Right lobe of liver (tissue), 6 donors: ENCODE measurements around the gene OXER1. TPM values are rescaled to one million over a fixed set of nuclear protein-coding genes. Genes with fewer than 3 reads are reported as not detected.

Experiments used
- ATAC-seq, 4 donors: fragments of 200-7000 bp; cut with Tn5 transposase; one replicate each; pipeline ENCODE4 v1.9.1; 2020; ENCODE audit warnings: mild to moderate bottlenecking in 4 of 4, moderate library complexity in 4 of 4
- DNase-seq, 3 donors: peaks; one replicate each; pipeline ENCODE4 v3.0.0-alpha.2; 2020
- H3K27ac ChIP-seq, 3 donors: fragments of 200-600 bp; one replicate each; pipeline ENCODE4 v1.8.0; 2022
- H3K27me3 ChIP-seq, 2 donors: fragments of 200-600 bp; one replicate each; pipeline ENCODE4 v1.8.0; 2022
- H3K36me3 ChIP-seq, 4 donors: fragments of 200-600 bp; sonication (generic) in 1 of 4; one replicate each; pipeline versions ENCODE4 v1.5.1 to v1.8.0; 2017 to 2022; ENCODE audit warnings: control low read depth in 1 of 4
- H3K4me1 ChIP-seq, 4 donors: fragments of 200-600 bp; sonication (generic) in 1 of 4; one replicate each; pipeline versions ENCODE4 v1.5.1 to v1.8.0; 2017 to 2022; ENCODE audit warnings: control low read depth in 1 of 4
- H3K4me3 ChIP-seq, 3 donors: fragments of 200-600 bp; one replicate each; pipeline ENCODE4 v1.8.0; 2022
- H3K9me3 ChIP-seq, 4 donors: fragments of 200-600 bp; sonication (generic) in 1 of 4; one replicate each; pipeline versions ENCODE4 v1.5.1 to v1.8.0; 2017 to 2022; ENCODE audit warnings: control low read depth in 1 of 4
- POLR2A ChIP-seq: fragments of 450-650 bp; IDR thresholded peaks from one replicate; pipeline ENCODE4 v1.6.1; 2017; ENCODE audit warnings: antibody characterized with exemption, mild to moderate bottlenecking
- WGBS: methylation state at CpG from one replicate; pipeline ENCODE4 v1.1.6; 2018; ENCODE audit warnings: low coverage, low lambda C conversion rate; ENCODE audit not compliant: insufficient coverage; ENCODE audit errors: missing lambda C conversion rate; 5-methylcytosine and 5-hydroxymethylcytosine counted together
- intact Hi-C, 2 donors: fragments of 100-400 bp; cut with DNase I; formaldehyde crosslinking; loops; one replicate each; pipeline versions ENCODE4 v1.11.2 to v1.14.1; 2022
- small RNA-seq, 2 experiments: library from RNA; depleted of rRNA; stranded (forward); fragments of <200 nt; gene quantifications; one replicate each; pipeline ENCODE3, GENCODE V24; 2016
- total RNA-seq, 6 experiments: library from RNA; depleted of rRNA in 2 of 6; stranded (reverse); fragments of >200 nt in 2 of 6; fragmentation: NEBNext Ultra II Directional in 3 of 6; extraction: Animal tissue kit (Norgen Biotek cat#: 25700) in 3 of 6; gene quantifications; one replicate each; pipeline versions ENCODE4 v1.1.0 to v1.2.4, GENCODE V29; 2016 to 2023
- TF ChIP-seq, protein P1 (sequence below), 4 donors: fragments of 200-600 bp in 3 of 4; fragments of 450-650 bp in 1 of 4; IDR thresholded peaks; one replicate each; pipeline versions ENCODE4 v1.5.1 to v1.8.0; 2016 to 2022; ENCODE audit warnings: antibody characterized with exemption in 4 of 4, mild to moderate bottlenecking in 2 of 4
- donor health status: DM: no; HTN: yes; CAD: no.
- donor health status: DM: no; HTN: no; CAD: no.
- donor health status: DM: no; HTN: no; CAD: no.
- donor health status: DM: no; HTN: yes; CAD: no.
- donor health status: DM: no; HTN: yes; CAD: no.

OXER1 gene
- total RNA-seq, 6 experiments from 2014 or later = 5.3 to 29.4 (median 10.7) TPM

DNA sequence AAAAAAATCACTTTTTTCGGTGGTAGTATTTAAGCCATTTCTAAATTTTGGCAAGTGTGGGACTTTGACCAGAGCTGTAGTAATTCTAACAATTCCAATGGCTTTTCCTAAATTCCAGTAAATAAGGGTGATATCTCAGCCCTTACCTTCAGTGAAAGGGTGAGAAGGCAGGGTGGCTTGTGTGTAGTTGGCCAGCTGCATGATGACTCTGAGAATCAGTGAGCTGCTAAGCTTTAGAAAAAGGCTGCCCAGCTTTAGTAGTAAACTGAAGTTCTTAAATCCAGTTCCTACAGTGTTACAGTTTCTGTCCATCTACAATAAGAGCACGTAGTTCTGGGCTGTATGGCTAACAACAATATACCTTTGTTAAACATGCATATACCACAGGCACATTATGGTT lies 42.0 kb downstream of the OXER1 start:
- ATAC-seq (no peak), DNase-seq (no peak)
- WGBS = 75% methylated on average over 2 of the region's 2 CpGs
- no peaks in the 10 kb centered on the region for H3K4me1 ChIP-seq
- intact Hi-C loops = no loop called here
- H3K27ac ChIP-seq = no peak overlapping the region
- H3K9me3 ChIP-seq = no peaks in the 10 kb centered on the region
- no peaks in the 10 kb centered on the region for H3K27me3 ChIP-seq
- no peaks in the 10 kb centered on the region for H3K36me3 ChIP-seq
- no peak for TF ChIP-seq POLR2A
- TF ChIP-seq, protein P1, sequence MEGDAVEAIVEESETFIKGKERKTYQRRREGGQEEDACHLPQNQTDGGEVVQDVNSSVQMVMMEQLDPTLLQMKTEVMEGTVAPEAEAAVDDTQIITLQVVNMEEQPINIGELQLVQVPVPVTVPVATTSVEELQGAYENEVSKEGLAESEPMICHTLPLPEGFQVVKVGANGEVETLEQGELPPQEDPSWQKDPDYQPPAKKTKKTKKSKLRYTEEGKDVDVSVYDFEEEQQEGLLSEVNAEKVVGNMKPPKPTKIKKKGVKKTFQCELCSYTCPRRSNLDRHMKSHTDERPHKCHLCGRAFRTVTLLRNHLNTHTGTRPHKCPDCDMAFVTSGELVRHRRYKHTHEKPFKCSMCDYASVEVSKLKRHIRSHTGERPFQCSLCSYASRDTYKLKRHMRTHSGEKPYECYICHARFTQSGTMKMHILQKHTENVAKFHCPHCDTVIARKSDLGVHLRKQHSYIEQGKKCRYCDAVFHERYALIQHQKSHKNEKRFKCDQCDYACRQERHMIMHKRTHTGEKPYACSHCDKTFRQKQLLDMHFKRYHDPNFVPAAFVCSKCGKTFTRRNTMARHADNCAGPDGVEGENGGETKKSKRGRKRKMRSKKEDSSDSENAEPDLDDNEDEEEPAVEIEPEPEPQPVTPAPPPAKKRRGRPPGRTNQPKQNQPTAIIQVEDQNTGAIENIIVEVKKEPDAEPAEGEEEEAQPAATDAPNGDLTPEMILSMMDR (IDR thresholded peaks at IDR 0.05) = no peak
- no peak overlapping the region for H3K4me3 ChIP-seq

DNA sequence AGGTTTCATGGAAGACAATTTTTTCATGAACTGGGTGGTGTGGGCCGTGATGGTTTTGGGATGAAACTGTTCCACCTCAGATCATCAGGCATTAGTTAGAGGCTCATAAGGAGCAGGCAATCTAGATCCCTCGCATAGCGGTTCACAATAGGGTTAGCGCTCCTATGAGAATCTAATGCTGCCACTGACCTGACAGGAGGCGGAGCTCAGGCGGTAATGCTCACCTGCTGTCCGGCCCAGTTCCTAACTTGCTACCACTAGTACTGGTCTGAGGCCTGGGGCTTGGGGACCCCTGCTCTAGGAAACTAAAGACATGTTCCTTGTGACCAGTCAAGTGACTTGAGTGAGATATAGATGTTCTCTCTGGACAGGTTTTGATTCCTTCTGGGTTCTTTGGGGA lies 49.2 kb downstream of the OXER1 start:
- Histone ChIP-seq H3K27ac (no peak overlapping the region), H3K4me3 (no peak overlapping the region), H3K4me1 (no peaks in the 10 kb centered on the region), H3K36me3 (no peaks in the 10 kb centered on the region), H3K27me3 (no peaks in the 10 kb centered on the region), H3K9me3 (no peaks in the 10 kb centered on the region)
- DNase-seq (no peak), ATAC-seq (no peak)
- intact Hi-C loops = no loop called here
- 96% methylated on average over 4 of the region's 7 CpGs for WGBS
- no peak for TF ChIP-seq POLR2A
- TF ChIP-seq, protein P1 (IDR thresholded peaks at IDR 0.05) = no peak

DNA sequence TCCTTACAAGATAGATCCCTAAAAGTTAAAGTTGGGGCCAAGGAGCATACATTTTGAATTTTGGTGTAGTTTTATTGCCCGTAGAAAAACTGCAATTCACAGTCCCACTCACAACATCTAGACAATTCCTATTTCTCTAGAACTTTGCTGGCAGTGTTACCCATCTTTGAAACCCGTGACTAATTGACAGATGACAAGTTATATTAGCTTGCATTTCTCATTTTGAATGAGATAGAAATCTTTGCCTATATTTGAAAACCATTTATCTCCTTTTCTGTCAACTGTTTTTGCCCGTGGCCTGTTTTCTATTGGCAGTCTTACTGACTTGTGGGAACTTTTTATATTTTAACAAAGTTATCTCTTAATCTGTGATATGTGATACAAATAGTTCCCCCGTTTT lies 50.0 kb downstream of the OXER1 start:
- DNase-seq (no peak), ATAC-seq (no peak)
- Histone ChIP-seq H3K9me3 (no peaks in the 10 kb centered on the region), H3K27me3 (no peaks in the 10 kb centered on the region), H3K27ac (no peak overlapping the region), H3K36me3 (peaks cover 0 to 4% (median 0%) of the 10 kb centered on the region in 4 donors), H3K4me1 (no peaks in the 10 kb centered on the region), H3K4me3 (no peak overlapping the region)
- intact Hi-C loops = no loop called here
- no peak for TF ChIP-seq POLR2A
- TF ChIP-seq, protein P1 (IDR thresholded peaks at IDR 0.05) = no peak
- WGBS = 74% methylated on average over 4 of the region's 4 CpGs

DNA sequence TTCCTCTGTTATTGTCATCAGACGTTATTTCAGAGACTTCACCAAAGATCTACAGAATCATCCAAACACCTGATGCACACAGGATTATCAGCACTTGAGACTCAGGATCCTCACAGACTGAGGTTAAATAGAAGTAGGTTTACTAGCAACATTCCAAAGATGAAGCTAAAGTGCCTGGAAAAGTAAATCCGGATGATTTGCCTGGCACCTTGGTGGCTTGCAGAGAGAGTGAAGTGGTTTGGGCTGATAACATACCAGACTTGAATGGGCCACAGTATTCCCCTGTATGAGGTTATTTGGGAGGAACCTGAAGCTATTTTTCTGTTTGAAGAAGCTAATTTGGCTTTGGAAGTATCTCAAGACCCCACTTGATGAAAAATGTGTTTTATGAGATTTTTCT lies 51.0 kb downstream of the OXER1 start:
- TF ChIP-seq, protein P1 (IDR thresholded peaks at IDR 0.05) = no peak
- no peak for TF ChIP-seq POLR2A
- intact Hi-C loops = no loop called here
- H3K9me3 ChIP-seq = no peaks in the 10 kb centered on the region
- peaks cover 0 to 4% (median 0%) of the 10 kb centered on the region in 4 donors for H3K36me3 ChIP-seq
- H3K4me1 ChIP-seq = no peaks in the 10 kb centered on the region
- no peaks in the 10 kb centered on the region for H3K27me3 ChIP-seq
- no peak for ATAC-seq
- H3K27ac ChIP-seq = no peak overlapping the region
- H3K4me3 ChIP-seq = no peak overlapping the region
- 97% methylated on average over 2 of the region's 2 CpGs for WGBS
- DNase-seq = no peak

Small RNA genes within 50 kb of the gene (small RNA-seq; reads per million reads assigned to genes)
- 0 reads per million in 2 experiments for gene RNU6-137P

Other genes with a start within 250 kb of the OXER1 start
- 10 to 100 TPM in 4 of 6 experiments, 1 to 10 TPM in 2; 6.3 to 13.0 (median 11.4) TPM for gene MTA3, start 195.5 kb downstream of the OXER1 start, total RNA-seq
- gene HAAO, start 28.4 kb upstream of the OXER1 start, total RNA-seq = 100 to 1,000 TPM in 3 of 6 experiments, 10 to 100 TPM in 3; 60.7 to 187 (median 114) TPM